K562 (cell line): Measurements from ENCODE around the gene UBE2L3. TPM values are rescaled to one million over a fixed set of nuclear protein-coding genes. Genes with fewer than 3 reads are reported as not detected.
A peak's percentile ranks its signal among the peaks of the same experiment; 100 is the strongest.
"Not testable (repeated sequence)": the region's sequence is repeated elsewhere in the genome, so short reads cannot be mapped to it uniquely, and the experiment has no call there.

Experiments
- ATAC-seq: fragments of 200-7000 bp; cut with Tn5 transposase; 3 replicates; pipeline ENCODE4 v1.9.1; 2020; ENCODE audit warnings: moderate library complexity
- BruUV-seq: library from RNA; stranded (reverse); fragments of 400-500 nt; replicated peaks from 2 replicates; lab custom pipeline; 2021; lab: Mats Ljungman, UMichigan
- CTCF ChIA-PET: fragments of 300-600 bp; formaldehyde crosslinking; extraction: SDS; loops from one replicate; lab custom pipeline; 2021; ENCODE audit warnings: low intra/inter-chr PET ratio; lab: Yijun Ruan, JAX
- POLR2A ChIA-PET: fragments of 300-600, 350-650 bp; sonication (Branson Sonifier 250); formaldehyde crosslinking; extraction: SDS; loops from one replicate; lab custom pipeline; 2021; ENCODE audit warnings: antibody characterized with exemption, inconsistent platforms; lab: Yijun Ruan, JAX
- DNase-seq, 4 experiments: peaks; one replicate each; pipeline versions ENCODE4 v3.0.0 to v3.0.0-alpha.2; 2011 to 2018; ENCODE audit warnings: low spot score in 3 of 4, mixed read lengths in 3 of 4; ENCODE audit errors: extremely low read depth in 1 of 4
- FAIRE-seq: peaks from 2 replicates; lab custom pipeline; 2011; peaks lifted over from hg19 to GRCh38; lab: Jason Lieb, UNC
- H2AFZ ChIP-seq: 2 replicates; pipeline ENCODE4 v1.6.0; 2011; ENCODE audit warnings: low read depth, low read length, control low read depth, inconsistent platforms
- H3K27ac ChIP-seq: fragments of 200-600 bp; 3 replicates; pipeline ENCODE4 v1.8.0; 2011; ENCODE audit warnings: low read depth, mild to moderate bottlenecking, control low read depth, inconsistent platforms, low read length, moderate library complexity, mixed read lengths; ENCODE audit errors: extremely low read depth
- H3K27me3 ChIP-seq, 2 experiments: fragments of 300-600 bp in 1 of 2; 2 replicates in 1 of 2; 3 replicates in 1 of 2; pipeline versions ENCODE4 v1.6.0 to v1.8.0; 2011; ENCODE audit warnings: inconsistent platforms in 2 of 2, low read length in 2 of 2, mild to moderate bottlenecking in 1 of 2, mixed read lengths in 1 of 2, moderate library complexity in 1 of 2; ENCODE audit not compliant: control insufficient read depth in 2 of 2, insufficient read depth in 2 of 2
- H3K36me3 ChIP-seq: fragments of 300-600 bp; 3 replicates; pipeline ENCODE4 v1.8.0; 2011; ENCODE audit warnings: mild to moderate bottlenecking, low read length, inconsistent platforms; ENCODE audit not compliant: control insufficient read depth, insufficient read depth
- H3K4me1 ChIP-seq, 2 experiments: fragments of 200-600 bp in 1 of 2; replicated peaks in 1 of 2; 2 replicates in 1 of 2; 3 replicates in 1 of 2; pipeline versions ENCODE4 v1.5.1 to v1.8.0; 2011; ENCODE audit warnings: inconsistent platforms in 2 of 2, low read length in 2 of 2, mild to moderate bottlenecking in 1 of 2, mixed read lengths in 1 of 2, moderate library complexity in 1 of 2; ENCODE audit not compliant: control insufficient read depth in 2 of 2, insufficient read depth in 2 of 2
- H3K4me2 ChIP-seq: 2 replicates; pipeline ENCODE4 v1.6.1; 2011; ENCODE audit warnings: low read length, control low read depth, inconsistent platforms, mixed read lengths; ENCODE audit not compliant: insufficient read depth
- H3K4me3 ChIP-seq: fragments of 200-600 bp; sonication (generic), shearing (Covaris generic); 2 replicates; pipeline ENCODE4 v1.5.1; 2016; ENCODE audit warnings: control low read depth, inconsistent platforms
- H3K79me2 ChIP-seq: fragments of 200-600 bp; 3 replicates; pipeline ENCODE4 v1.8.0; 2011; ENCODE audit warnings: low read length, inconsistent platforms; ENCODE audit not compliant: control insufficient read depth, insufficient read depth
- H3K9ac ChIP-seq, 2 experiments: 2 replicates each; pipeline versions ENCODE4 v1.6.0 to v1.6.1; 2011; ENCODE audit warnings: low read depth in 2 of 2, low read length in 2 of 2, control low read depth in 1 of 2, inconsistent platforms in 1 of 2, mild to moderate bottlenecking in 1 of 2, mixed read lengths in 1 of 2; ENCODE audit not compliant: insufficient read depth in 1 of 2
- H3K9me1 ChIP-seq: one replicate; pipeline ENCODE4 v1.6.0; 2011; ENCODE audit warnings: inconsistent platforms, mild to moderate bottlenecking, low read length, moderate library complexity; ENCODE audit not compliant: control insufficient read depth, insufficient read depth
- H3K9me3 ChIP-seq: replicated peaks from 2 replicates; pipeline ENCODE4 v1.5.1; 2011; ENCODE audit warnings: low read depth, low read length, inconsistent platforms; ENCODE audit not compliant: control insufficient read depth, insufficient read depth
- H4K20me1 ChIP-seq: replicated peaks from 2 replicates; pipeline ENCODE4 v1.6.1; 2011; ENCODE audit warnings: low read length, inconsistent platforms, mixed read lengths; ENCODE audit not compliant: control insufficient read depth, insufficient read depth
- ARID3B ChIP-seq: fragments of 250-450 bp; sonication (Bioruptor Pico); IDR thresholded peaks from 2 replicates; pipeline ENCODE4 v1.4.0; 2020; ENCODE audit warnings: borderline replicate concordance
- GABPB2 ChIP-seq: fragments of 250-450 bp; sonication (Bioruptor Pico); conservative IDR thresholded peaks from 2 replicates; pipeline ENCODE4 v1.5.1; 2021; ENCODE audit warnings: mild to moderate bottlenecking
- GMEB1 ChIP-seq: fragments of 250-450 bp; sonication (Bioruptor Pico); IDR thresholded peaks from 2 replicates; pipeline ENCODE4 v1.4.0; 2020; ENCODE audit warnings: mild to moderate bottlenecking
- HNRNPUL1 ChIP-seq: fragments of 200-400 bp; formaldehyde crosslinking; IDR thresholded peaks from 2 replicates; pipeline ENCODE4 v1.6.1; 2017; ENCODE audit warnings: low read length
- KLF6 ChIP-seq: fragments of 250-450 bp; sonication (Bioruptor Pico); IDR thresholded peaks from 2 replicates; pipeline ENCODE4 v1.4.0; 2020; ENCODE audit warnings: mild to moderate bottlenecking, moderate library complexity, borderline replicate concordance
- PPARD ChIP-seq: fragments of 250-450 bp; sonication (Bioruptor Pico); IDR thresholded peaks from 2 replicates; pipeline ENCODE4 v1.8.0; 2022; ENCODE audit warnings: inconsistent platforms, mild to moderate bottlenecking, moderate library complexity
- SMAD4 ChIP-seq: fragments of 250-450 bp; sonication (Bioruptor Pico); conservative IDR thresholded peaks from 2 replicates; pipeline ENCODE4 v1.8.0; 2021; ENCODE audit warnings: inconsistent platforms, mild to moderate bottlenecking, moderate library complexity
- ZNF436 ChIP-seq: fragments of 250-450, 450-650 bp; sonication (Bioruptor Pico); formaldehyde crosslinking; IDR thresholded peaks from 2 replicates; pipeline ENCODE4 v1.7.0; 2020; ENCODE audit warnings: mild to moderate bottlenecking
- WGBS: fragments of 100-300 bp; shearing (Covaris generic); methylation state at CpG from one replicate; pipeline ENCODE4 v1.1.6; 2016; ENCODE audit warnings: low coverage, mixed read lengths; ENCODE audit not compliant: insufficient coverage; ENCODE audit errors: missing lambda C conversion rate; 5-methylcytosine and 5-hydroxymethylcytosine counted together
- in situ Hi-C: fragments of 300-500 bp; cut with MboI; formaldehyde crosslinking; loops from 4 replicates; pipeline ENCODE4 v1.15.0; 2018; ENCODE audit warnings: inconsistent platforms, mixed read lengths
- intact Hi-C: fragments of 100-400 bp; cut with micrococcal nuclease; formaldehyde crosslinking; loops from 2 replicates; pipeline ENCODE4 v1.14.2; 2022
- polyA plus RNA-seq, 8 experiments: library from polyadenylated mRNA; depleted of rRNA in 4 of 8; stranded (reverse) in 5 of 8; unstranded in 3 of 8; fragments of >200 nt; fragmentation: Nextera tagmentation in 2 of 8; fragmentation: Illumina TruSeq in 1 of 8; extraction: Ambion mirVana in 2 of 8; extraction: Trizol in 1 of 8; gene quantifications; 2 replicates each; pipeline versions ENCODE4 v1.2.1 to v1.2.3, GENCODE V29; 2011 to 2014; ENCODE audit warnings: inconsistent platforms in 1 of 8, missing spikeins in 1 of 8
- total RNA-seq, 7 experiments: library from RNA; depleted of rRNA in 6 of 7; stranded (reverse); fragments of >200 nt in 6 of 7; fragmentation: Illumina TruSeq in 2 of 7; extraction: Trizol in 2 of 7; gene quantifications; 2 replicates each; pipeline versions ENCODE4 v1.2.1 to v1.2.3, GENCODE V29; 2011 to 2021; ENCODE audit warnings: low replicate concordance in 1 of 7
- TF ChIP-seq, protein P1 (sequence below): fragments of 450-650 bp; formaldehyde crosslinking; IDR thresholded peaks from 2 replicates; pipeline ENCODE4 v1.4.0; 2022; ENCODE audit warnings: mild to moderate bottlenecking, moderate library complexity
- TF ChIP-seq, protein P2 (sequence below): fragments of 450-650 bp; formaldehyde crosslinking; IDR thresholded peaks from 2 replicates; pipeline ENCODE4 v1.4.0; 2020; ENCODE audit warnings: mild to moderate bottlenecking, moderate library complexity
- TF ChIP-seq, protein P3 (sequence below): fragments of 250-450 bp; sonication (Bioruptor Pico); IDR thresholded peaks from 2 replicates; pipeline ENCODE4 v1.4.0; 2020; ENCODE audit warnings: mild to moderate bottlenecking, moderate library complexity

The UBE2L3 gene
- total and polyA plus RNA-seq, 9 of the 15 experiments (the other 6 are each of a cell fraction or from before 2014, with no cell fraction given): 215 to 625 (median 285) TPM

- 2% methylated on average over 12 of the region's 12 CpGs for WGBS
- H3K9me3 ChIP-seq, BruUV-seq, H2AFZ ChIP-seq, FAIRE-seq, H3K27me3 ChIP-seq, DNase-seq, intact Hi-C loops, in situ Hi-C loops: not testable (repeated sequence)
- ChIA-PET POLR2A (interaction anchor here (0.6 to 7.6 kb wide), 29 partner anchors 7 to 397 kb away, joined by 3 to 112 read pairs (median 5); partner anchors contain the start of genes CCDC116, SDF2L1 and YDJC), CTCF (interaction anchor here (0.5 kb wide), 1 partner anchor 718 kb away, joined by 3 read pairs; no protein-coding TSS in a partner anchor)
- H3K4me1 ChIP-seq: peaks cover 49 to 53% of the 10 kb centered on the region in 2 experiments
- H3K36me3 ChIP-seq: peaks cover 50% of the 10 kb centered on the region
- H3K9me1 ChIP-seq: peaks cover 32% of the 10 kb centered on the region
- peaks cover 61% of the 10 kb centered on the region for H4K20me1 ChIP-seq
- peak overlapping the region; percentile 96 to 99 for H3K9ac ChIP-seq
- peak overlapping the region; percentile 72 for H3K4me3 ChIP-seq
- H3K27ac ChIP-seq: peak overlapping the region; percentile 93
- peak; percentile 0; the same call in 2 of the 3 replicates for ATAC-seq
- peak overlapping the region; percentile 91 for H3K4me2 ChIP-seq
- peaks cover 69% of the 10 kb centered on the region for H3K79me2 ChIP-seq
- TF ChIP-seq GABPB2 (CRISPR knock-in tag) (0 out of 2 replicates have a peak, but pooled peaks have one; percentile 0), GMEB1 (CRISPR knock-in tag) (0 out of 2 replicates have a peak, but pooled peaks have one; percentile 3), PPARD (0 out of 2 replicates have a peak, but pooled peaks have one; percentile 5), SMAD4 (CRISPR knock-in tag) (peak; percentile 52), ZNF436 (CRISPR knock-in tag) (0 out of 2 replicates have a peak, but pooled peaks have one; percentile 10), KLF6 (0 out of 2 replicates have a peak, but pooled peaks have one; percentile 8), ARID3B (CRISPR knock-in tag) (0 out of 2 replicates have a peak, but pooled peaks have one; percentile 18), HNRNPUL1 (0 out of 2 replicates have a peak, but pooled peaks have one; percentile 8)
- TF ChIP-seq, protein P1, sequence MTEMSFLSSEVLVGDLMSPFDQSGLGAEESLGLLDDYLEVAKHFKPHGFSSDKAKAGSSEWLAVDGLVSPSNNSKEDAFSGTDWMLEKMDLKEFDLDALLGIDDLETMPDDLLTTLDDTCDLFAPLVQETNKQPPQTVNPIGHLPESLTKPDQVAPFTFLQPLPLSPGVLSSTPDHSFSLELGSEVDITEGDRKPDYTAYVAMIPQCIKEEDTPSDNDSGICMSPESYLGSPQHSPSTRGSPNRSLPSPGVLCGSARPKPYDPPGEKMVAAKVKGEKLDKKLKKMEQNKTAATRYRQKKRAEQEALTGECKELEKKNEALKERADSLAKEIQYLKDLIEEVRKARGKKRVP (CRISPR knock-in tag): peak; percentile 1; the same call in 1 of the 2 replicates
- TF ChIP-seq, protein P2, sequence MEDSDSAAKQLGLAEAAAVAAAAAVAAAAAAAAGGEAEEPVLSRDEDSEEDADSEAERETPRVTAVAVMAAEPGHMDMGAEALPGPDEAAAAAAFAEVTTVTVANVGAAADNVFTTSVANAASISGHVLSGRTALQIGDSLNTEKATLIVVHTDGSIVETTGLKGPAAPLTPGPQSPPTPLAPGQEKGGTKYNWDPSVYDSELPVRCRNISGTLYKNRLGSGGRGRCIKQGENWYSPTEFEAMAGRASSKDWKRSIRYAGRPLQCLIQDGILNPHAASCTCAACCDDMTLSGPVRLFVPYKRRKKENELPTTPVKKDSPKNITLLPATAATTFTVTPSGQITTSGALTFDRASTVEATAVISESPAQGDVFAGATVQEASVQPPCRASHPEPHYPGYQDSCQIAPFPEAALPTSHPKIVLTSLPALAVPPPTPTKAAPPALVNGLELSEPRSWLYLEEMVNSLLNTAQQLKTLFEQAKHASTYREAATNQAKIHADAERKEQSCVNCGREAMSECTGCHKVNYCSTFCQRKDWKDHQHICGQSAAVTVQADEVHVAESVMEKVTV (CRISPR knock-in tag): 0 out of 2 replicates have a peak, but pooled peaks have one; percentile 31
- TF ChIP-seq, protein P3, sequence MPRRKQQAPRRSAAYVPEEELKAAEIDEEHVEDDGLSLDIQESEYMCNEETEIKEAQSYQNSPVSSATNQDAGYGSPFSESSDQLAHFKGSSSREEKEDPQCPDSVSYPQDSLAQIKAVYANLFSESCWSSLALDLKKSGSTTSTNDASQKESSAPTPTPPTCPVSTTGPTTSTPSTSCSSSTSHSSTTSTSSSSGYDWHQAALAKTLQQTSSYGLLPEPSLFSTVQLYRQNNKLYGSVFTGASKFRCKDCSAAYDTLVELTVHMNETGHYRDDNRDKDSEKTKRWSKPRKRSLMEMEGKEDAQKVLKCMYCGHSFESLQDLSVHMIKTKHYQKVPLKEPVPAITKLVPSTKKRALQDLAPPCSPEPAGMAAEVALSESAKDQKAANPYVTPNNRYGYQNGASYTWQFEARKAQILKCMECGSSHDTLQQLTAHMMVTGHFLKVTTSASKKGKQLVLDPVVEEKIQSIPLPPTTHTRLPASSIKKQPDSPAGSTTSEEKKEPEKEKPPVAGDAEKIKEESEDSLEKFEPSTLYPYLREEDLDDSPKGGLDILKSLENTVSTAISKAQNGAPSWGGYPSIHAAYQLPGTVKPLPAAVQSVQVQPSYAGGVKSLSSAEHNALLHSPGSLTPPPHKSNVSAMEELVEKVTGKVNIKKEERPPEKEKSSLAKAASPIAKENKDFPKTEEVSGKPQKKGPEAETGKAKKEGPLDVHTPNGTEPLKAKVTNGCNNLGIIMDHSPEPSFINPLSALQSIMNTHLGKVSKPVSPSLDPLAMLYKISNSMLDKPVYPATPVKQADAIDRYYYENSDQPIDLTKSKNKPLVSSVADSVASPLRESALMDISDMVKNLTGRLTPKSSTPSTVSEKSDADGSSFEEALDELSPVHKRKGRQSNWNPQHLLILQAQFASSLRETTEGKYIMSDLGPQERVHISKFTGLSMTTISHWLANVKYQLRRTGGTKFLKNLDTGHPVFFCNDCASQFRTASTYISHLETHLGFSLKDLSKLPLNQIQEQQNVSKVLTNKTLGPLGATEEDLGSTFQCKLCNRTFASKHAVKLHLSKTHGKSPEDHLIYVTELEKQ: 0 out of 2 replicates have a peak, but pooled peaks have one; percentile 44
These were observed 1.5 kb downstream of the UBE2L3 start for GRCh38 chr22:21569076-21569427.
